Activated CD8-positive, alpha-beta memory T cell treated with anti-CD3 and anti-CD28 coated beads, Interleukin-2, amount 50 U/mL, for 24 hours (primary cell): ENCODE measurements around the gene POLD1.
"Not testable (repeated sequence)": the region's sequence is repeated elsewhere in the genome, so short reads cannot be mapped to it uniquely, and the experiment has no call there.

Source experiments
- DNase-seq: peaks from one replicate; pipeline ENCODE4 v3.0.0-alpha.2; 2020; ENCODE audit errors: extremely low read depth

Gene POLD1

DNA sequence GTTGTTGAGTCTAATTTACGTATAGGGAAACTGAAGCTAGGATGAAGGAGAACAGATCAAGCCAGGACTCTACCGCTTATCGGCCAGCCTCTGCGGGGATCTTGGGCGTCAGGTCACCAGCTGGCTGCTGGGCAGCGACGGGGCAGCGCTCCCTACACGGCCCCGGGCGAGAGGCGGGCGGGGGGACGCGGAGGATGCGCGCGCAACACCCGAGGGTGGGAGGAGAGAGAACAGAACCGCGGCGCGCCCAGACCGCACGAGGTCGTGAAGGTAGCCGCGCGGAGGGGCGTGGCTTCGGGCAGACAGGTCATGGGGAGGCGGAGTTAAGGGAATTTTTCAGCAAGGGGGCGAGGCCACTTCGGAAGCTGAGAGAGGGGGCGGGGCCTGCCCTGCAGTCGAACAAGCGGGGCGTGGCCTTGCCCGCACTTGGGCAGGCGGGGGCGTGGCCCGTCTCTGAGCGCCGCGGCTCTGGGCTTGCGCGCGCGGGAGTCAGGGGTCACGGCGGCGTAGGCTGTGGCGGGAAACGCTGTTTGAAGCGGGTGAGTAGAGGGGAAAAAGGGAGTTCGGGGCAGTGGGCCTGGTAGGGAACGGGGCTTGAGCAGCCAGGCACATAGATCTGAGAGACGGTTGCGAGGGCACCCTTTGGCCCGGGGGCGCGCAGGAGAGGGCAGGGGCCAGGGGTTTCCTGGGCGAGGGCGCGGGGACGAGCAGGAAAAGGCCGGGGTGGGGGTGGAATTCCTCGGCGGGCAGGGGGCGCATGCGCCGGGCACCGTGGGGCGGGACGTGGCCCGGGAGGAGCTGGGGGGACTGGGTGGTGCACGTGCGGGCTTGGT lies at the start of gene POLD1:
Gene POLD1, plus strand, starts transcription at position 496 of the 833 bp plus-strand sequence. CDS start 14,505 bp downstream, outside the sequence.
- DNase-seq: peak; percentile 93

DNA sequence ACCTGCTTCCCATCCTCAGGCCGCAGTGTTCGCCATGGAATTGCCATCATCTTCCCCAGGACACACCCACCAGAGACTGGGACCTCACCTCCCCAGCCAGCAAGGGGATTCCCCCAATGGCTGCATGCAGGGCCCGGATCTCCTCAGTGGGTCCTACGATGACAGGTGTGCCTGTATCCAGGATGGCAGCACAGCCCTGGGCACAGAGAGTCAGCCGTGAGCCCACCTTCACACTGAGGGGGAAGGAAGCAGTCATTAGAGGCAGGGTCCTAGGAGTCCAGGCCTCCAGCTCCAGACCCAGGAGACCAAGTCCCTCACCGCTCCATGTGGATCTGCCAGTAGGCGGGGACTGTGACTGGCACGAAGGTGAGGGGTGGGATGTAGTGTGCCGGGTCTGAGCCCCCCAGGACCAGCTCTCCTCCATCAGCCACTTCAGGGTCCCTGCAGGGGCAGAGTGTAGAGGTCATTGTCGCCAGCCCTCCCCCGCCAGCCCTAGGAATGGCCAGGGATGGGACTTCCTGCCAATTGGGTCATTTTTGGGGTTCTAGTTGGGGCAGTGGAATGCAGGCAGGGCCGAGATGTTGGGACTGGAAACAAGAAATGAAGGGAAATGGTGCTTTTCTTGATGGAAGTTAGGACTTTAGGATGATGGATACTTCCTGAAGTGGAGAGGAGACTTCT lies 49.3 kb upstream of the POLD1 start:
- DNase-seq: no peak

DNA sequence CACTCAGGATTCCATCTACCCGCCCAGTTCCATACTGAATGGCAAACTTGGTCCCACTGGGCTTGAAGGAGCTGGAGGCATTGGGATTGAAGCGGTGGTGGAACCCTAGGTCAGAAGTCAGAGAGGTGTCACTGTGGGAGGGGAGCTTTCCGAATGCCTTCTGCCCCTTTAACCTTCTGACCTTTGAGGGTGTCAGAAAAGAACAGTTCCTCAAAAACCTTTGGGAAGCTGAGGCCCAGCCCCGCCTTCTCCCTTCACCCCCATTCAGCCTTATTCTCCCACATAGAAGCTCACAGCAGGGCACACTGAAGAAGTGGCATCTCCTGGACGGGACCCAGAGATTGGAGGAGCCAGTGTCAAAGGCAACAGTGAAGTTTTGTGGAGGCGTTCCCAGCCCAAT lies 47.1 kb upstream of the POLD1 start:
- not testable (repeated sequence) for DNase-seq

DNA sequence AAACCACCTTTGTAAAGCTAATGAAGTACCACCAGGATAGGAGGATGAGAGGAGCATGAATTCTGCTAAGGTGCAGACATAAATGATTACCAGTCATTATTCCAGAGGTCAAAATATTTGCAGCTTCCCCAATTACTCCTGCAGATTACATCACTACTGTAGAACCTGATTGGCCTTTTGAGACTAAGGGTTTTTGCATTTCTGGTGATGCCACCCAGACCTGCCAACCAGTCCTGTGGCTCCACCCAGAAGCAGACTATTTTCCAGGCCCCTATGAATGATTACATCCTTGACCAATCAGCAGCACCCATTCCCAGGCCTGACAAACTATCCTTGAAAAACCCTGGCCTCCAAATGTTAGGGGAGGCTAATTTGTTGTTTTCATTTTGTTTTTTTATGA lies 43.8 kb upstream of the POLD1 start:
- DNase-seq: no peak

DNA sequence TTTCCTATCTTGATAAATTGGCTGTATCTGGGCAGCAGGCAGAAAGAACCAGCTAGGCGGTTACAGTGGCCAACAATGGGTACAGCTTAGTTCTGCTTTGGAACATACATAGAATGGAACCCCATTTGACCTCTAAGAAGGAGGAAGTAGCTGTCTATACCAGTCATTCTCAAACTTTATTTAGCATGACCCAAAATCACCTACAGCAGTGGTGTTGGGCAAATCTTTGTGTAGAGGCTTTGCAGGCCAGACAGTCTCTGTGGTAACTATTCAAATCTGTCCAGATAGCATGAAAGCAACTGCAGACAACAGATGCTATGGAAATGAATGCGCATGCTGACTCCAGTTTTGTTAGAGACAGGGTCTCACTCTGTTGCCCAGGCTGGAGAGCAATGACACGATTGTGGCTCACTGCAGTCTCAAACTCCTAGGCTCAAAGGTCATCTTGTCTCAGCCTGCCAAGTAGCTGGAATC lies 43.0 kb upstream of the POLD1 start:
- no peak for DNase-seq

DNA sequence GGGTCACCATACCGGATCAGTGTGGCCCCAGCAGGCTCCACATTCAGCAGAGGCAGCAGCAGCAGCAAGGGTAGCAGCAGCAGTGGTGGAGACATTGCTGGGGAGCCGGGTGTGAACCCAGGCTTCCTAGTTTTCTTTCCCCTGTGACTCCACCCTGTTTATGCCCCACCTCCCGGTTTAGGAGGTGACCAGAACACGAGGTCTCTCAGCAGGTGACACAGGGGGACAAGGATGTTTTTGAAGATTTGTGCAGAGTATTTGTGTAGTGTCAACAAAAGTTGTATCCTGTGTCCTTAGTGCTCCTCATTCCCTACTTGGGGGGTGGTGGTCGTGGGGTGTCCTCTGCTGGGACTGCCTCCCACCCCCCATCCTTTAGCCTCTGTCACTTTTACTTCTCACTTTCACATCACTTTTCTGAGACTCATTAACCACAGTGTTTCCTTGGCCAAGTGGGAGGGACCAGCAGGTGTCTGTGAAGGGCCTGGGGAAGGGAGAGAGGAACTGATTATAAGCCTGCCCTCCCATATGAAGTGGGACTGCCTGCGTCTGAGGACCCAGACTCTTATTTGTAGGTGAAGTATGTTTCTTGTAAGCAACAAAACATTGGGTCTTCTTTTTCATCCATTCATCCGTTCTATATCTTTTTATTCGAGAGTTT lies 39.4 kb upstream of the POLD1 start:
- DNase-seq: no peak

DNA sequence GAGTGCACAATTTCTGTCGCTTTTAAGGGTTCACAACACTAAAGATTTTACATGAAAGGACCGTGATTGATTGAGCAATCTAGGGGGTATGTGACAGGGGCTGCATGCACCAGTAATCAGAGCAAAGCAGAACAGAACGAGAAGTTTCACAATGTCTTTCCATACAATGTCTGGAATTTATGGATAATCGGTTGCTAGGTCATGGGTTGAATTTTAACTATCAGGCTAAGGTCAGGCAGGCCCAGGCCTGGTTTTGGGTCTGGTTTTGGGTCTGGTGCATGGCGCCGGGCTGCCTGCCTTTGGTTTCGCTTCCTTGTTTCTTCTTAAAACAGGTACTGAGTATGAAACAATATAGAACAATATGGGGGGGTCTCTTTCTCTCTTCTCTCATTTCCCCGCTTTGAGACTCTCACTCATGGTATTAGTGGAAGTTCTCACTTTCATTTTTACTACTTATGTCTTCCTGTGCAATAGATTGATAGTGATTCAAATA lies 37.0 kb upstream of the POLD1 start:
- DNase-seq: not testable (repeated sequence)

DNA sequence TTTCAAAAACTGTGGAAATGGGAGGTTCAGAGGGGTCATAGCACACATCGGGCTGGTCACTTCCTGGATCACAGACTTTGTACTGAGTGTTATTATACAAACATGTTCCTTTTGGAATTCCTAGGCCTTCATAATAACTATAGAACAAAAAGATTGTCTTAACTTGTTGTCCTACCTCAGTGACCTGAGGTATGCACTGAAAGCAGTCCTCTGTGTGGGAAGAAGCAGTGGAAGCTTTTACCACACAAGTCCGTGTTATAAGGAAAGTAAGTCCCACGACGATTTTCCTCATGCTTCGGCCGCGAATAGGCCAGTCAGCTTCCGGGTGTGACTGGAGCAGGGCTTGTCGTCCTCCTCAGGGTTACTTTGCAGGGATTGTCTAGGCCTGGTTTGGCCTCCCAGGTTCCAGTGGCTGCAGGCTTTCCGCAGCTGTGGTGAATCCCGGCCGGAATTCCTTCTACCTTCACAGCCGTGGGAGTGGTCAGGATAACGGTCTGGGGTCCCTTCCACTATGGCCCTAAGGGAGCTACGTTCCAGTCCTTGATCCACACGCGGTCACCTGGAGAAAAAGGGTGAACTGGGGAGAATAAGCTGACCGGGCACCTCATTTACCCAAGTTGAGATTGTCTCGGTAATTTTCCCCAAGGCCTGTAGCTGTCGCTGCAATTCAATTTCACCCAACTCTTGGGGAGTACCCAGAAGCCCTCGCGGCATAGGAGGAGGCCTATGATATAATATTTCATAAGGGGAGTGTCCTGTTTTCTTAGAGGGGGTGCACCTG lies 34.7 kb upstream of the POLD1 start:
- DNase-seq: no peak

DNA sequence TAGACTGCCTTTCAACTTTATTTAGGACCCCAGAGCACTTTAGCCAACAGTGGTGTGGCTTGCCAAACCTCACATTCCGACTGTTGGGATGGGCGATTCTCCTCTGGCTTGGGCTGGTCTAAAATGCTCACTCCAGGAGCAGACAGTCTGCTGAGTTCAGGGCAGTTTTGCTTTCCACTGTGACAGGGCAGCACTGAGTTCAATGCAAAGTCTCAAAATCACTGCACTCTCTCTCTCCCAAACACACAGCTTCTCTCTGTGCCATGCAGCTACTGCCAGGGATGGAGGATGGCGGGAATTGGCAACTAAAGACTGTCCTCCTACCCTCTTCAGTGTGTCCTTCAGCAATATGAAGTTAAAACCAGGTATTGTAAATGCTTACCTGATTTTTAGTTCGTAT lies 31.9 kb upstream of the POLD1 start:
- DNase-seq: no peak

DNA sequence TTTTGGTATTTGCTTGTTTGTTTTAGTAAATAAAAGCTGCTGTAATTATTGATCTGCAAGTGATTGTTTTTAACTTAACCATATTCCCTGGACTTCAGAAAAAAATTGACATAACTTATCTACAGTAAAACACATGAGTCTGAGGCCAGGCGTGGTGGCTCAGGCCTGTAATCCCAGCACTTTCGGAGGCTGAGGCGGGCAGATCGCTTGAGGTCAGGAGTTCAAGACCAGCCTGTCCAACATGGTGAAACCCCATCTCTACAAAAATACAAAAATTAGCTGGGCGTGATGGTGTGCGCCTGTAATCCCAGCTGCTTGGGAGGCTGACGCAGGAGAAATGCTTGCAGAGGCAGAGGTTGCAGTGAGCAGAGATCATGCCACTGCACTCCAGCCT lies 30.7 kb upstream of the POLD1 start:
- not testable (repeated sequence) for DNase-seq

DNA sequence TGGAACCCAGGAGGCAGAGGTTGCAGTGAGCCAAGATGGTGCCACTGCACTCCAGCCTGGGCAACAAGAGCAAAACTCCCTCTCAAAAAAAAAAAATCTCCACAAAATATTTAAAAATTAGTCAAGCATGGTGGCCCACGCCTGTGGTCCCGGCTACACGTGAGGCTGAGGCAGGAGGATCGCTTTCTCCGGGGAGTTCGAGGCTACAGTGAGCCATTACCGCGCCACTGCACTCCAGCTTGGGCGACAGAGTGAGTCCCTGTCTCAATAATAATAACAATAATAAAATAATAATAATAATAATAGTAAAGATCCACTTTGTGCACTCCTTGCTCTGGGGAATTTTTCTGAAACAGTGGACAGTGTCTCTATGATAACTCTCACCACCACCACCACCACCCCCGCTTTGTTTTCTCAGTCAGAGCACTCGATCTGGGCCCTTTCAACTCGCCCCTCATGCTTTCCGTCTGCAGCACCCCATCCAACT lies 27.4 kb upstream of the POLD1 start:
- no peak for DNase-seq

DNA sequence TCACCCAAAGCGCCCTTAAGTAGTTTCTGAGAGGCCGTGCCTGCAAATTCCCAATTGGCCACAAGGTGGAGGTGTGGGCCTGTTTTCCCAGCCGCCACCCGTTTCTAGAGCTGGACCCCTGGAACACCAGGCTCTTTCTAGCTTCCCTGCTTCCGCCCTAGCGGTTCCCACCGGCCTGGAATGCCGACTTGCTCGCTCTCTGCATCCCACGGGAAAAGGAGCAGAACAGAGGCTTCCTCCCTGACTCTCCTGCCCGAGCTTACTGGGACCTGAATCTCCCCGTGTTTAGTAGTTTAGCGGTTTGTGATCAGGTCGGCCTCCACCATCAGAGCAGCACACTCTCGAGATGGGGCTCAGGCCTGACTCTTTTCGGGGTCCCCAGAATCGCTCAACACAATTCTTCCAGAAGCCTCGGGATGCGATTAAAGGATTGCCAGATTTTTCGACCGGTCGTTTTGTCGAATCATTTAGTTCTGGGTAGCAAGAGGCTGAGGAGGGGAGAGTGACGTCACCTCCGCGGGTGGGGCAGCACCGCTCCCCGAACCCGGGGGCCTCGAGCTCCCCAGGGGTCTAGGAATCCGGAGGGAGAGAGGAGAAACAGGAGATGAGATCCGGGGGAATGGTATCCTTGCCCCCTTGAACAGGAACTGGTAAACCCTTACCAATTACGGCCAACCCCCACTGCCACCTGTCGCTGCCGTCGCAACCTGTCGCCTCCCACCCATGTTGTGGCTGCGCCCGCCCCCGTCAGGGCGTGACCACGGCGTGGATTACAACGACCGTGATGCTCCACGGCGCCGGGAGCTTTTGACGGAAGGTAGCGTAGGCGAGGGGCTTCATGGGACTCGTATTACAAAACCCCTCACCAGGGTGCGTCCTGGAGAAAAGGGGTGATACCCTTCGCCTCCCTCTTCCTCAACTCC lies 26.7 kb upstream of the POLD1 start:
- DNase-seq: peak; percentile 75

DNA sequence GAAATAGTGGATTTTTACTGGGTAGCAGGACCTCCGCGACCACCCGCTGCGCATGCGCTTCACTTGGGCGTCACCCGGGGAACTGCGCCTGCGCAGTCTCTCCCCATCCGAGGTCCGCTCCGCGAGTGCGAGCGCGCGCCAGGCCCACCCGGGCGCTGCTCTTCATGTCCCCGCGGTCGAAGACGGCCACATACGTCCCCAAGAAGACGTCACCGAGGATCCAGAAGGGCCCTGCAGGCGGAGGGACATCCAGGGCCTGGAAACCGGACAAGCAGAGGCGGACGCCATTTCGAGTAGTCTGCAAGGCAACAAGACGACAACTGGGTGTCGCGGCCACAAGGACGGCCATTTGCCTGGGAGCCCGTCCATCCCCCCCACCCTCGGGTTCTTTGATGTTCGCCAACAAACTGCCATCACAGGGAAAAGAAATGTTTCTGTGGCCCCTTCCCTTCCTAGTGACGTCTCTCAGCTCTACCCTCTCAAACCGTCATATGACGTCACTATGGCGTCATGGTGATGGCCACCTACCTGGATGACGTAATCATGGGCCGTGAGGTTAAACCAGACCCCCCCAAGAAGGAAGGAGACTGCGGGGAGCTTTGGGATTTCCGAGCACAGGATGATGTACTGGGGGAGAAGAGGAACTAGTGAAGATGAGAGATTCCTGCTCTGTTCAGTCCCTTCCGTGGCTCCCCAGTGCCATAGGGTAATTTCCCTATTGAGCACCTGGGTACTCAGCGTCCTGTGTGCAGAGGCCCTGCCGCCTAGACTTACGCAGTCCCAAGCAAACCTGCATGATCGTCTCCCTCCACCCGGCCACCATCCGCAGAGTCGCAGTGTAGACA lies 25.4 kb upstream of the POLD1 start:
- DNase-seq: no peak

DNA sequence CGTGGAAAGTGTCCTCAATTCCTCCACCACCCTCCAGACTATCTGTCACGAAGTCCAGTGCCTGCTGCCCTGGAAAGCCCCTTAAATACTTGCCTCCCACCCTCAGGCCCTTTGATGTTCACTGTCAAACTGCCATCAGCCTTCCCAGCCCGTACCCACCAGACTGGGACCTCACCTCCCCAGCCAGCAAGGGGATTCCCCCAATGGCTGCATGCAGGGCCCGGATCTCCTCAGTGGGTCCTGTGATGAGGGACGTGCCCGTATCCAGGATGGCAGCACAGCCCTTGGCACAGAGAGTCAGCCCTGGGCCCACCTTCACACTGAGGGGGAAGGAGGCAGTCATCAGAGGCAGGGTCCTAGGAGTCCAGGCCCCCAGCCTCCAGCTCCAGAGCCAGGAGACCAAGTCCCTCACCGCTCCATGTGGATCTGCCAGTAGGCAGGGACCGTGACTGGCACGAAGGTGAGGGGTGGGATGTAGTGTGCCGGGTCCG lies 24.8 kb upstream of the POLD1 start:
- no peak for DNase-seq

DNA sequence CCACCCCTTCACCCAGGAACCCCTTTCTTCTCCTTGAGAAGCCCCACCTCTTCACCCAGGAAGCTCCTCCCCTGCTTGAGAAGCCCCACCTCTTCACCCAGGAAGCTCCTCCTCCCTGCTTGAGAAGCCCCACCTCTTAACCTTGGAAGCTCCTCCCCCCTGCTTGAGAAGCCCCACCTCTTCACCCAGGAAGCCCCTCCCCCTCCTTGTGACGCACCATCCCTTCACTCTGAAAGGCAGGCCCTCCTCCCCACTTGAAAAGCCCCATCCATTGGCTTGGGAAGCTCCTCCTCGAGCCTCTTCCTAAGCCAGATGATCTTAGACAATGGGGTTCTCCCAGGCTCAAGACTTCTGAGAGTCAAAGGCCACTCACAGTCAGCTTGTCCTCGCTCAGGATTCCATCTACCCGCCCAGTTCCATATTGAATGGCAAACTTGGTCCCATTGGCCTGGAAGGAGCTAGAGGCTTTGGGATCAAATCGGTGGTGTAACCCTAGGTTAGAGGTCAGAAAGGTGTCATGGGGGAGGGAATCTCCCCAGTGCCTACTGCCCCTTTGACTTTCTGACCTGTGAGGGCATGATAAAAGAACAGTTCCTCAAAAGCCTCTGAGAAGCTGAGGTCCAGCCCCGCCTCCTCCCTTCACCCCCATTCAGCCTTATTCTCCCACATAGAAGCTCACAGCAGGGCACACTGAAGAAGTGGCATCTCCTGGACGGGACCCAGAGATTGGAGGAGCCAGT lies 22.7 kb upstream of the POLD1 start:
- DNase-seq: no peak

DNA sequence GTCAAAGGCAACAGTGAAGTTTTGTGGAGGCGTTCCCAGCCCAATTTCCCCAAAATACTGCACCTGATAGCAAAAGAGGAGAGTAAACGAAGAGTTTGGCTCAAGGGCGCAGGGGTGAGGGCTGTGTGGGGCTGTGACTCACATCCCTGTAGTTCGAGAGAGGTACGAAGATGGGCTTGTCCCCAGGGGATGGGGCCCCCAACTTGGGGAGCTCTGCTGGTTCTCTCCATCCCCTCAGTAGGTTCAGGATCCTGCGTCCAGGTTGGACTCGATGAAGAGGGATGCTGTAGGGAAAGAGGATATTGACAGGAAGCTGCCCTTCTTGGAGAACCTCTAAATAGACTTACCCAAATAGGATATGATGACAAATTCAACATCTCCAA lies 22.1 kb upstream of the POLD1 start:
- DNase-seq: no peak

DNA sequence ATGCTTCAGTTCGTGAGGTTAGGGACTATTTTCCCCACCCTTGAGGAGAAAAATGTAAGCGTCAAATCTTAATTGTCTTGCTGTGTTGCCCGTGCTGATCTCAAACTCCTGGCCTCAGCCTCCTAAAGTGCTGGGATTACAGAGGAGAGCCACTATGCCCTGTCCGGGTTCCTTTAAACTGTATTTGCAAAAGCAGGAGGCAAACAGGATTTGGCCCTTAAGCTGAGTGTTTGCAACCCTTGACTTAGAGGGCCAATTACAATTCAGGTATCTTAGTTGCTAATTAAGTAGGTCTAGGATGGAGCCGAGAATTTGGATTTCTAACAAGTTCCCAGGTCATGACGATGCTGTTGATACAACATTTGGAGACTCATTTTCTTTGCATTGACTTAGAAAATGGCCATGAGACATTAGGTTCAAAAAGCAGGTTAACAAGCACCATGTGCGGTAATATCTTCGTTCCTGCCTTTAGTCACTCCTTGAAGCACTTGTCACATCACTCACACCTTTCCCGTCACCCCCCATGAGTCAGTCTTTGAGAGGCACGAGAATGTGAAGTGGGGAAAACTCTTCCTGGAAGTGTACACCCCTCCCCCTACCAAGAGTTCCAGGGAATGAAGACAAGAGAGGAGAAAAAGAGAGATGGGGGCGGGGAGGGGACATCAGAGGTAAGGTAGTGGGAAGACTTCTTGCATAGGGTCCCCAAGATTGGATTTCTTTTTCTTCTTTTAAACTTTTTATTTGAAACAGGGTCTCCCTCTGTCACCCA lies 21.3 kb upstream of the POLD1 start:
- DNase-seq: no peak
